Gastrocnemius medialis (tissue), 4 donors: ENCODE data around the gene C4orf50. TPM values are rescaled to one million over a fixed set of nuclear protein-coding genes. Genes with fewer than 3 reads are reported as not detected.

ENCODE experiments used
- ATAC-seq, 2 donors: fragments of 150-250 bp; one replicate each; pipeline ENCODE4 v1.9.1; 2016
- DNase-seq, 2 donors: peaks; one replicate each; pipeline ENCODE4 v3.0.0-alpha.2; 2019
- H3K27ac ChIP-seq, 4 donors: fragments of 200-600 bp; sonication (generic); 1 replicate in 1 of 4; 2 replicates in 3 of 4; pipeline ENCODE4 v1.5.1; 2016 to 2018; ENCODE audit warnings: mild to moderate bottlenecking in 2 of 4, moderate library complexity in 1 of 4
- H3K27me3 ChIP-seq, 3 donors: fragments of 200-600 bp; sonication (generic) in 2 of 3; 1 replicate in 1 of 3; 2 replicates in 2 of 3; pipeline versions ENCODE4 v1.5.1 to v1.6.0; 2016 to 2019; ENCODE audit warnings: mild to moderate bottlenecking in 1 of 3, moderate library complexity in 1 of 3
- H3K36me3 ChIP-seq, 2 donors: fragments of 200-600 bp; sonication (generic) in 1 of 2; one replicate each; pipeline ENCODE4 v1.5.1; 2017 to 2018
- H3K4me1 ChIP-seq, 2 donors: fragments of 200-600 bp; sonication (generic) in 1 of 2; one replicate each; pipeline ENCODE4 v1.5.1; 2016 to 2017; ENCODE audit warnings: mild to moderate bottlenecking in 2 of 2
- H3K4me3 ChIP-seq, 4 donors: fragments of 200-600 bp; sonication (generic) in 3 of 4; 1 replicate in 1 of 4; 2 replicates in 3 of 4; pipeline ENCODE4 v1.5.1; 2016 to 2019; ENCODE audit warnings: mild to moderate bottlenecking in 2 of 4
- H3K9me3 ChIP-seq, 3 donors: fragments of 200-600 bp; sonication (generic) in 2 of 3; 1 replicate in 1 of 3; 2 replicates in 2 of 3; pipeline ENCODE4 v1.5.1; 2016 to 2019
- CTCF ChIP-seq, 5 experiments: fragments of 450-650 bp in 3 of 5; fragments of 200-600 bp in 2 of 5; sonication (generic) in 2 of 5; IDR thresholded peaks in 4 of 5; conservative IDR thresholded peaks in 1 of 5; 1 replicate in 4 of 5; 2 replicates in 1 of 5; pipeline ENCODE4 v1.5.1; 2016 to 2019; ENCODE audit warnings: antibody characterized with exemption in 5 of 5, mild to moderate bottlenecking in 3 of 5, moderate library complexity in 3 of 5
- POLR2A ChIP-seq, 2 donors: fragments of 450-650 bp; IDR thresholded peaks; one replicate each; pipeline ENCODE4 v1.6.1; 2017; ENCODE audit warnings: antibody characterized with exemption in 2 of 2, mild to moderate bottlenecking in 2 of 2, moderate library complexity in 2 of 2
- in situ Hi-C, 4 donors: fragments of 200-750 bp; cut with MboI; loops; one replicate each; pipeline versions ENCODE4 v1.15.0 to v1.8.0; 2017; ENCODE audit warnings: low sequenced_read_pairs in 4 of 4
- intact Hi-C: fragments of 100-400 bp; cut with DNase I; formaldehyde crosslinking; loops from one replicate; pipeline ENCODE4 v1.15.1; 2023; ENCODE audit warnings: low total_unique reads
- total RNA-seq, 4 donors: library from RNA; depleted of rRNA; stranded (reverse); fragments of >200 nt; gene quantifications; one replicate each; pipeline versions ENCODE4 v1.1.0 to v1.2.3, GENCODE V29; 2016

The C4orf50 gene
- total RNA-seq, 4 donors from 2014 or later, result 0.03 TPM; not detected in 3

GRCh38 chr4:5972571-5972970 is 45.7 kb downstream of the C4orf50 start:
- intact Hi-C loops, result no loop called here
- peaks cover 0 to 7% (median 3%) of the 10 kb centered on the region in 3 donors for H3K27me3 ChIP-seq

GRCh38 chr4:5971078-5971450 is 47.2 kb downstream of the C4orf50 start:
- Histone ChIP-seq H3K9me3 (no peaks in the 10 kb centered on the region), H3K4me3 (no peak overlapping the region), H3K36me3 (no peaks in the 10 kb centered on the region), H3K27ac (no peak overlapping the region), H3K4me1 (no peaks in the 10 kb centered on the region), H3K27me3 (peaks cover 0 to 7% (median 3%) of the 10 kb centered on the region in 3 donors)
- ATAC-seq (no peak), DNase-seq (no peak)
- TF ChIP-seq CTCF (IDR thresholded peaks at IDR 0.05 in 4 of 5, conservative IDR thresholded peaks at IDR 0.05 in 1 of 5), result no peak
- TF ChIP-seq POLR2A (IDR thresholded peaks at IDR 0.05), result no peak
- intact Hi-C loops (no loop called here), in situ Hi-C loops (no loop called here)

More at GRCh38 chr4:5972571-5972970, 45.7 kb downstream of the C4orf50 start:
- no peak for ATAC-seq
- no peaks in the 10 kb centered on the region for H3K9me3 ChIP-seq
- H3K27ac ChIP-seq, result no peak overlapping the region
- no peak overlapping the region for H3K4me3 ChIP-seq
- no peaks in the 10 kb centered on the region for H3K4me1 ChIP-seq
- TF ChIP-seq POLR2A (IDR thresholded peaks at IDR 0.05) (no peak), CTCF (IDR thresholded peaks at IDR 0.05 in 4 of 5, conservative IDR thresholded peaks at IDR 0.05 in 1 of 5) (no peak)
- H3K36me3 ChIP-seq, result no peaks in the 10 kb centered on the region
- no peak for DNase-seq
- in situ Hi-C loops, result no loop called here

GRCh38 chr4:5970381-5971077 is 47.7 kb downstream of the C4orf50 start:
- DNase-seq (no peak), ATAC-seq (no peak)
- peaks cover 0 to 4% (median 3%) of the 10 kb centered on the region in 3 donors for H3K27me3 ChIP-seq
- H3K9me3 ChIP-seq, result no peaks in the 10 kb centered on the region
- no peaks in the 10 kb centered on the region for H3K4me1 ChIP-seq
- in situ Hi-C loops (no loop called here), intact Hi-C loops (no loop called here)
- no peak overlapping the region for H3K4me3 ChIP-seq
- H3K27ac ChIP-seq, result no peak overlapping the region
- no peaks in the 10 kb centered on the region for H3K36me3 ChIP-seq
- TF ChIP-seq POLR2A (IDR thresholded peaks at IDR 0.05) (no peak), CTCF (IDR thresholded peaks at IDR 0.05 in 4 of 5, conservative IDR thresholded peaks at IDR 0.05 in 1 of 5) (no peak)

- Histone ChIP-seq H3K36me3 (no peaks in the 10 kb centered on the region), H3K27ac (no peak overlapping the region), H3K9me3 (no peaks in the 10 kb centered on the region), H3K27me3 (peaks cover 0 to 3% (median 3%) of the 10 kb centered on the region in 3 donors), H3K4me3 (no peak overlapping the region), H3K4me1 (no peaks in the 10 kb centered on the region)
- no peak for TF ChIP-seq POLR2A (IDR thresholded peaks at IDR 0.05)
- TF ChIP-seq CTCF (IDR thresholded peaks at IDR 0.05 in 4 of 5, conservative IDR thresholded peaks at IDR 0.05 in 1 of 5), result no peak
- ATAC-seq, result no peak
- in situ Hi-C loops (no loop called here), intact Hi-C loops (no loop called here)
- no peak for DNase-seq
Measured at GRCh38 chr4:5969777-5970176, 48.5 kb downstream of the C4orf50 start.

- in situ Hi-C loops, result no loop called here
- Histone ChIP-seq H3K27ac (no peak overlapping the region), H3K27me3 (peaks cover 0 to 3% (median 3%) of the 10 kb centered on the region in 3 donors), H3K9me3 (no peaks in the 10 kb centered on the region), H3K36me3 (no peaks in the 10 kb centered on the region), H3K4me3 (no peak overlapping the region), H3K4me1 (no peaks in the 10 kb centered on the region)
- no peak for ATAC-seq
- DNase-seq, result no peak
- TF ChIP-seq POLR2A (IDR thresholded peaks at IDR 0.05) (no peak), CTCF (IDR thresholded peaks at IDR 0.05 in 4 of 5, conservative IDR thresholded peaks at IDR 0.05 in 1 of 5) (no peak)
- intact Hi-C loops, result no loop called here
Measured at GRCh38 chr4:5969336-5969735, 48.9 kb downstream of the C4orf50 start.
